HEK293T (cell line): Measurements from ENCODE around the gene PLPP7.

Experiments used
- BHLHE40 ChIP-seq: fragments of 450-650 bp; IDR thresholded peaks from 2 replicates; pipeline ENCODE4 v1.6.1; 2016; ENCODE audit warnings: mild to moderate bottlenecking, moderate library complexity, borderline replicate concordance
- ELF4 ChIP-seq: fragments of 450-650 bp; IDR thresholded peaks from 2 replicates; pipeline ENCODE4 v1.6.1; 2017; ENCODE audit warnings: antibody characterized with exemption
- FOXK2 ChIP-seq: fragments of 450-650 bp; IDR thresholded peaks from 2 replicates; pipeline ENCODE4 v1.6.1; 2016; ENCODE audit warnings: mild to moderate bottlenecking
- FOXM1 ChIP-seq: fragments of 450-650 bp; IDR thresholded peaks from 2 replicates; pipeline ENCODE4 v1.6.1; 2017; ENCODE audit warnings: mild to moderate bottlenecking, borderline replicate concordance
- SP1 ChIP-seq: fragments of 450-650 bp; IDR thresholded peaks from 2 replicates; pipeline ENCODE4 v1.6.1; 2017
- ZNF384 ChIP-seq: fragments of 450-650 bp; IDR thresholded peaks from 2 replicates; pipeline ENCODE4 v1.6.1; 2016

- TF ChIP-seq SP1 = no peak
- no peak for TF ChIP-seq FOXM1
- TF ChIP-seq BHLHE40 = no peak
- TF ChIP-seq ZNF384 = no peak
- TF ChIP-seq FOXK2 = no peak
- TF ChIP-seq ELF4 = no peak
Observed at GRCh38 chr9:131346559-131346958, 57.0 kb downstream of the PLPP7 start.
